Measurements from ENCODE around the gene SMARCA2. TPM values are rescaled to one million over a fixed set of nuclear protein-coding genes. Genes with fewer than 3 reads are reported as not detected.

The SMARCA2 gene
- total RNA-seq, 4 donors from 2014 or later = 148 to 217 (median 196) TPM

- 13 to 17% methylated on average over 20 of the region's 20 CpGs for WGBS, 2 donors
- Histone ChIP-seq H3K4me1 (peaks cover 13 to 20% of the 10 kb centered on the region in 2 donors), H3K36me3 (no peaks in the 10 kb centered on the region), H3K27me3 (no peaks in the 10 kb centered on the region), H3K27ac (peak overlapping the region in 2 of 3 donors; percentile 74 to 77), H3K9me3 (no peaks in the 10 kb centered on the region), H3K4me3 (replicated peaks in 1 of 3) (peak overlapping the region in 1 of 3 donors; percentile 31)
- TF ChIP-seq POLR2A (IDR thresholded peaks at IDR 0.05) (no peak), CTCF (IDR thresholded peaks at IDR 0.05) (no peak)
- DNase-seq = peak; percentile 48 to 55
- intact Hi-C loops (cut with DNase I) = no loop called here
Measured at GRCh38 chr9:2157277-2158110, 142.3 kb downstream of the SMARCA2 start.

DNA sequence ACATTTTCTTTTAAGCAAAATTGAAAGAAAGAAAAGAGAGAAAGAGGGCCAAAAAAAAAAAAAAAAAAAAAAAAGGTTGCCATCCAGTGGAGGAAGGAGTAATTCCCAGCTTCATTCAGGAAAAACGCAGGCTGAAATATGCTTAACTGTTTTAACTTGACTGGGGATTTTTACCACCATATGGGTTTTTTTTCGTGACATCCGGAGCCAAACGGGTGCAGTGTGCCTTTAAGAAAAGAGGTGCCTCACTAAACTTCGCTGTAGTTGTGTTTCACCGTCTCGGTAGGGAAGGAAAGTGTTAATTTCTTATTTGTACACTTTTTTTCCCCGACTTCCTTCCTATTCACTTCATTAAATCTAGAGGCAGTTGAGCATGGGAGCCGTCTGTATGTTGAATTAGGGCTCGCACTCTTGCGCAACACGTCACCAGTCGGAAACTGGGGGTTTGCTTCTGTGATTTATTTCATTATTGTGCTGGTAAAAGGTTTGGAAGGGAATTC lies 143.0 kb downstream of the SMARCA2 start:
- peaks cover 15 to 21% of the 10 kb centered on the region in 2 donors for H3K4me1 ChIP-seq
- no peaks in the 10 kb centered on the region for H3K9me3 ChIP-seq
- peak overlapping the region; percentile 49 to 77 (median 74) for H3K27ac ChIP-seq
- WGBS, 2 donors = 1 to 2% methylated on average over 13 of the region's 13 CpGs
- TF ChIP-seq POLR2A (IDR thresholded peaks at IDR 0.05) = no peak
- peak in 1 of 6 experiments; percentile 16 for TF ChIP-seq CTCF (IDR thresholded peaks at IDR 0.05)
- H3K4me3 ChIP-seq (replicated peaks in 1 of 3) = peak overlapping the region in 2 of 3 donors; percentile 30 to 31
- no peaks in the 10 kb centered on the region for H3K27me3 ChIP-seq
- peak; percentile 45 to 52 for DNase-seq
- H3K36me3 ChIP-seq = no peaks in the 10 kb centered on the region
- intact Hi-C loops (cut with DNase I) = no loop called here

GRCh38 chr9:2158766-2159430 lies 143.8 kb downstream of the SMARCA2 start:
- peaks cover 18 to 29% of the 10 kb centered on the region in 2 donors for H3K4me1 ChIP-seq
- no peaks in the 10 kb centered on the region for H3K9me3 ChIP-seq
- WGBS, 2 donors = 57 to 61% methylated on average over 4 of the region's 4 CpGs
- no peaks in the 10 kb centered on the region for H3K36me3 ChIP-seq
- peak overlapping the region; percentile 49 to 77 (median 74) for H3K27ac ChIP-seq
- H3K4me3 ChIP-seq (replicated peaks in 1 of 3) = peak overlapping the region in 2 of 3 donors; percentile 14 to 31
- H3K27me3 ChIP-seq = no peaks in the 10 kb centered on the region
- no peak for DNase-seq
- intact Hi-C loops (cut with DNase I) = no loop called here
- TF ChIP-seq POLR2A (IDR thresholded peaks at IDR 0.05) (no peak), CTCF (IDR thresholded peaks at IDR 0.05) (no peak)

- Histone ChIP-seq H3K4me1 (peaks cover 18 to 30% of the 10 kb centered on the region in 2 donors), H3K4me3 (replicated peaks in 1 of 3) (no peak overlapping the region), H3K9me3 (no peaks in the 10 kb centered on the region), H3K36me3 (no peaks in the 10 kb centered on the region), H3K27me3 (no peaks in the 10 kb centered on the region), H3K27ac (peak overlapping the region; percentile 49 to 77 (median 74))
- 43 to 49% methylated on average over 13 of the region's 13 CpGs for WGBS, 2 donors
- TF ChIP-seq POLR2A (IDR thresholded peaks at IDR 0.05) = no peak
- intact Hi-C loops (cut with DNase I) = no loop called here
- no peak for DNase-seq
Measured at GRCh38 chr9:2159521-2160454, 144.6 kb downstream of the SMARCA2 start.

DNA sequence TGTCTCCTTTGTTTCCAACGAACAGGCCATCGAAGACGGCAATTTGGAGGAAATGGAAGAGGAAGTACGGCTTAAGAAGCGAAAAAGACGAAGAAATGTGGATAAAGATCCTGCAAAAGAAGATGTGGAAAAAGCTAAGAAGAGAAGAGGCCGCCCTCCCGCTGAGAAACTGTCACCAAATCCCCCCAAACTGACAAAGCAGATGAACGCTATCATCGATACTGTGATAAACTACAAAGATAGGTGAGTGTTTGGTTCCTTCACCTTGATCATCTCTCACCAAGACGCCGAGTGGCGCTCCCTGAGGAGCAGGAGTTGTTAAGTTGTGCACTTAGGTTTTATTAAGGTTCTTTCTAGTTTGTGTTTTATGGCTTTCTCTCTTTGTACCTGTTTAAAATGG lies 146.5 kb downstream of the SMARCA2 start:
- Histone ChIP-seq H3K27ac (no peak overlapping the region), H3K9me3 (no peaks in the 10 kb centered on the region), H3K4me3 (replicated peaks in 1 of 3) (no peak overlapping the region), H3K36me3 (no peaks in the 10 kb centered on the region), H3K27me3 (no peaks in the 10 kb centered on the region), H3K4me1 (peaks cover 18 to 30% of the 10 kb centered on the region in 2 donors)
- TF ChIP-seq CTCF (IDR thresholded peaks at IDR 0.05) = no peak
- DNase-seq = no peak
- intact Hi-C loops (cut with DNase I) = no loop called here
- WGBS, 2 donors = 87 to 96% methylated on average over 13 of the region's 13 CpGs

All from thyroid gland (tissue), 4 donors.